Activated T-cell treated with anti-CD3 and anti-CD28 coated beads, Interleukin-2, amount 50 U/mL, for 4 hours (primary cell): ENCODE measurements around the gene BCL11B. TPM values are rescaled to one million over a fixed set of nuclear protein-coding genes. Genes with fewer than 3 reads are reported as not detected.

Source experiments
- ATAC-seq, 2 donors: fragments of 200-7000 bp; cut with Tn5 transposase; one replicate each; pipeline ENCODE4 v1.10.0; 2021
- DNase-seq: peaks from one replicate; pipeline ENCODE4 v3.0.0-alpha.2; 2020
- H3K27me3 Mint-ChIP-seq: one replicate; pipeline ENCODE4 v1.8.0; 2021; ENCODE audit warnings: low read depth, mixed read lengths
- H3K36me3 Mint-ChIP-seq: one replicate; pipeline ENCODE4 v1.8.0; 2022; ENCODE audit warnings: mixed read lengths; ENCODE audit not compliant: insufficient read depth
- H3K4me1 Mint-ChIP-seq: one replicate; pipeline ENCODE4 v1.8.0; 2021; ENCODE audit warnings: low read depth, mixed read lengths
- H3K4me3 Mint-ChIP-seq: one replicate; pipeline ENCODE4 v1.8.0; 2021; ENCODE audit warnings: mild to moderate bottlenecking, moderate library complexity, mixed read lengths
- H3K9me3 Mint-ChIP-seq: one replicate; pipeline ENCODE4 v1.8.0; 2021; ENCODE audit warnings: mixed read lengths
- total RNA-seq, 3 donors: library from RNA; stranded (reverse); gene quantifications; one replicate each; pipeline ENCODE4 v1.2.1, GENCODE V29; 2021

The BCL11B gene
- total RNA-seq, 3 donors from 2014 or later, result 54.6 to 64.6 (median 62.4) TPM

DNA sequence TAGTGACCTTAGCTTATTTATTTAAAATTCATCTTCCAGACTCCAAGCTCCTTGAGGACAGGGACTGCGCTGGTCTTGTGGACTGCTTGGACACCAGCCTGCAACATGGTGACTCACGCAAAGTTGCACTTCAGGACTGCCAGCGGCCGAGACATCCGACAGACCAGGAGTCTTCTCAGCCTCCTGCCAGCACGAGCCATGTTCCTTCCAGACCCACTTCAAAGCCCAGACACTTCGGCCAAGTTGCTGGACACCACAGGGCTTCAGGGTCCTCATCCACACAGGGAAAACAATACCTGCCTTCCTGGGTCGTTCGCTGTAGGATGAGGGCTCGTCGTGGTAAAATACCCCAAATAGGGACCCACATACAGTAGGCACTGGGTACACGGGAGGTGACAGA lies 88.7 kb downstream of the BCL11B start:
- Mint-ChIP-seq H3K4me1 (peaks cover 97% of the 10 kb centered on the region), H3K36me3 (peaks cover 19% of the 10 kb centered on the region), H3K4me3 (peak overlapping the region; percentile 70), H3K9me3 (no peaks in the 10 kb centered on the region), H3K27me3 (no peaks in the 10 kb centered on the region)
- DNase-seq (no peak), ATAC-seq (no peak)

DNA sequence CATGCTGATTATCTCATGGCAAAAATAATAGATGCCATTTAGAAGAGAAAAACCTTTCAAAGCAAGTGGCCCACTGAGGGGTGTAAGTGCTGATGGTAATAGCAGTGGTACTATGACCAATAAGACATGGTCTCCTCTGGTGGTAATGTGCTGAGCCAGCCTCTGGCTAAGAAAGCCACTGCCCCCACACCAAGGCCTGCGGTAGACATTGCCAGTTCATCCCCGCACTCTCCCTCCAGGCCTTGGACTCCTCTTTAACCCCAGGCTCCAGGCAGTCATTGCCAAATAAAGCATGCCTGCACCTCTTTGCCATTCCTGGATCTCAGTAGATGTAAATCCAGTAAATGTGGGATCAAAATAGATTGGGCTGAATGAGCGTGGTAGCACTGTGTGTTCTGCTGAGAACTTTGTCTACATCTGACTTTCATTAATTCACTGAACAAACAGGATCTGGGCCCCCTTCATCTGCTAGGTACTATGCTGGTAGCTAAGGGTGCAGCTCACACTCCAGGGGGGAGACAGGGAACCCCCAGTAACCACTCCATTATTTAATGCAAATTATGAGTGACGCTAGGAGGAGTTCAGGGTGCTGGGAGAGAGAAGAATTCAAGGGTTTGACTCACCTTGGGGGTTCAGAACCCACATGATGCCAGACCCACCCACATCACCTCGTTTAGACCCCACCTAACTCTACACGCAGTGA lies 89.3 kb downstream of the BCL11B start:
- peaks cover 19% of the 10 kb centered on the region for H3K36me3 Mint-ChIP-seq
- no peaks in the 10 kb centered on the region for H3K27me3 Mint-ChIP-seq
- peaks cover 94% of the 10 kb centered on the region for H3K4me1 Mint-ChIP-seq
- DNase-seq, result no peak
- H3K4me3 Mint-ChIP-seq, result no peak overlapping the region
- peak in 1 of 2 donors; percentile 15 for ATAC-seq
- H3K9me3 Mint-ChIP-seq, result no peaks in the 10 kb centered on the region

DNA sequence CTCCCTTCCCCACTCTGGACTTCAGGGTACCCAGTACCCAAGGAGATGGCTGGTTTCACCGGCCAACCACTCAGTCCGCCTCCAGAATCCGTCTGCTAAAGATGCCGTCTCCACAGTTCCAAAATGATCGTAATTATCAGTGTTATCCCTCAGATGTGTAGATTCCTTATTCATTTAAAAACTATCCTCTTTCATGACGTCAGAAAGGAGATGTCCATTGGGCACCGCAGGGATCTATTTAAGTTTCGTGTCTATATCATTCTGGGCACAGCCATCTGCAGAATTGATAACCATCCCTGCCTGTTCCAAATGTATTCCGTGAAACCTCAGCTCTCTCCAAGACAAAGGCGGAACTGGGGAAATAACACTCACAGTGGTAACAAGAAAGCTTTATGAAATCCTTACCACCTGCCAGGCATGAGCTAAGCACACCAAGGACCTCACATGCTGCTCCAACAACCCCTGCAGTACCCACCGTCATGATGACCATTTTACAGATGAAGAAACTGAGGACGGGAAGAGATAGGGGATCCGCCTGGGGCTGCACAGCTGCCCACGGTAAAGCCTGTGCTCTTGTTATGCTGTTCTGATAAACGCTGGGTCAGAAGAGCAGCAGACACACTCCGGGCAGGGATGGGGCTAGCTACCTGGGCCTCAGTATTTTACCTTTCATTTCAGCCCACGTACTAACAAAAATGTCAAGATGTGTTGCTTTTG lies 90.0 kb downstream of the BCL11B start:
- DNase-seq (no peak), ATAC-seq (no peak)
- H3K27me3 Mint-ChIP-seq, result no peaks in the 10 kb centered on the region
- H3K9me3 Mint-ChIP-seq, result no peaks in the 10 kb centered on the region
- H3K4me1 Mint-ChIP-seq, result peaks cover 86% of the 10 kb centered on the region
- H3K4me3 Mint-ChIP-seq, result peak overlapping the region; percentile 26
- peaks cover 25% of the 10 kb centered on the region for H3K36me3 Mint-ChIP-seq

DNA sequence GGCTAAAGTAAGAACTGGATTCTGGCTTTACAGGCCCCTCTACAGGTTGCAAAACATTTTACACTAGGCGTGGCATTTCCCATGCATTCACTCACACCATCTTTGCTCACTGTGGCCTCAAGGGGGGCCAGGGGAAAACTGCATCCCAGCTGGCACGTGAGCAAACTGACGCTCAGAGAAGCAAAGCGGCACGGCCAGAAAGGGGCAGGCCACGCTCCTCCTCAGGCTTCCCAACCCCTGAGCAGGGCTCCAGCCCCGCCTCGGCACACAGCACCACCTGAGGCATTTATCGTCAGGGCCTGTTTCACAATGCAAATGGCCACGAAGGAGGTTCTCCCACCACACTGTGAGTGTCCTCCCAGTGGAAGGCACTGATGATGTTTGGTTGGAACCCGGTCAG lies 90.8 kb downstream of the BCL11B start:
- H3K9me3 Mint-ChIP-seq, result no peaks in the 10 kb centered on the region
- H3K4me3 Mint-ChIP-seq, result peak overlapping the region; percentile 26
- peaks cover 80% of the 10 kb centered on the region for H3K4me1 Mint-ChIP-seq
- peak; percentile 19 to 32 for ATAC-seq
- peaks cover 31% of the 10 kb centered on the region for H3K36me3 Mint-ChIP-seq
- no peaks in the 10 kb centered on the region for H3K27me3 Mint-ChIP-seq
- DNase-seq, result no peak

DNA sequence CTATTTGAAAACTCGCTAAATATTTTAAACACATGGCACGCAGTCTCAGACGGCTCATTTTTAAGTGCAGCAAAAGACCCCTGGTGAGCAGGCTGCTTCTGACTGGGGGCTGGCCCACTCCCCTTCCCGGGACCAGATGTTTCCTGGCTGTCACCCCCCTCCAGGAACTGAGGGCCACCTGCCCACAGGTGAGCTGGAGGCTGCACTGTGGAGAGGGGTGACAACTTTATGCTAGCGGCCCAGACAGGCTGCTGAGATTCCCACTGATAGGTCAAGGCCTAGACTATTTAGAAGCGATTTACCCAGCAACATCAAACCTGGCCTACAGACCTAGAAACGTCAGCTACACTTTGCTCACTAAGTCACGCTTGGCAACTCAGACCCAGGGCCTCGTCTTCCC lies 92.1 kb downstream of the BCL11B start:
- no peaks in the 10 kb centered on the region for H3K27me3 Mint-ChIP-seq
- DNase-seq (no peak), ATAC-seq (no peak)
- H3K4me1 Mint-ChIP-seq, result peaks cover 67% of the 10 kb centered on the region
- H3K36me3 Mint-ChIP-seq, result peaks cover 37% of the 10 kb centered on the region
- no peak overlapping the region for H3K4me3 Mint-ChIP-seq
- H3K9me3 Mint-ChIP-seq, result no peaks in the 10 kb centered on the region

DNA sequence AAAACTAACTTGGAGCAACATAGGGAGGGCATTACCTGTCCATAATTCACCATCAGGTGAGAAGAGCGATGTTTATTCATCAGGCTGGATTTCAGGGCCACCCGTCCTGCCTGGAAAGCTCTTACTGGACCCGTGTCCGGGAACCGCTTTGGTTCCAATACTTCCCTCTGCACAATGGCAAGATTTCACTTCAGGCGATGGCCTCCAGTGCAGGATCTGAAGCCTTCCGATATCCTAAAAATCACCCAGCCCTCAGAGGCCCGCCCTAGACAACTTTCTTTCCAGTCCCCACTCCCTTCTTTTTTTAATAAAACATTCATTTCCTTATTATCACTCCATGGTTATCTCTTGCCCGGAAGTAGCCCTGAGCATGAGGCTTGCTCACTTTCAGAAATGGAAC lies 92.5 kb downstream of the BCL11B start:
- no peak for ATAC-seq
- peaks cover 63% of the 10 kb centered on the region for H3K4me1 Mint-ChIP-seq
- no peak for DNase-seq
- H3K36me3 Mint-ChIP-seq, result peaks cover 37% of the 10 kb centered on the region
- no peaks in the 10 kb centered on the region for H3K9me3 Mint-ChIP-seq
- H3K27me3 Mint-ChIP-seq, result no peaks in the 10 kb centered on the region
- no peak overlapping the region for H3K4me3 Mint-ChIP-seq

DNA sequence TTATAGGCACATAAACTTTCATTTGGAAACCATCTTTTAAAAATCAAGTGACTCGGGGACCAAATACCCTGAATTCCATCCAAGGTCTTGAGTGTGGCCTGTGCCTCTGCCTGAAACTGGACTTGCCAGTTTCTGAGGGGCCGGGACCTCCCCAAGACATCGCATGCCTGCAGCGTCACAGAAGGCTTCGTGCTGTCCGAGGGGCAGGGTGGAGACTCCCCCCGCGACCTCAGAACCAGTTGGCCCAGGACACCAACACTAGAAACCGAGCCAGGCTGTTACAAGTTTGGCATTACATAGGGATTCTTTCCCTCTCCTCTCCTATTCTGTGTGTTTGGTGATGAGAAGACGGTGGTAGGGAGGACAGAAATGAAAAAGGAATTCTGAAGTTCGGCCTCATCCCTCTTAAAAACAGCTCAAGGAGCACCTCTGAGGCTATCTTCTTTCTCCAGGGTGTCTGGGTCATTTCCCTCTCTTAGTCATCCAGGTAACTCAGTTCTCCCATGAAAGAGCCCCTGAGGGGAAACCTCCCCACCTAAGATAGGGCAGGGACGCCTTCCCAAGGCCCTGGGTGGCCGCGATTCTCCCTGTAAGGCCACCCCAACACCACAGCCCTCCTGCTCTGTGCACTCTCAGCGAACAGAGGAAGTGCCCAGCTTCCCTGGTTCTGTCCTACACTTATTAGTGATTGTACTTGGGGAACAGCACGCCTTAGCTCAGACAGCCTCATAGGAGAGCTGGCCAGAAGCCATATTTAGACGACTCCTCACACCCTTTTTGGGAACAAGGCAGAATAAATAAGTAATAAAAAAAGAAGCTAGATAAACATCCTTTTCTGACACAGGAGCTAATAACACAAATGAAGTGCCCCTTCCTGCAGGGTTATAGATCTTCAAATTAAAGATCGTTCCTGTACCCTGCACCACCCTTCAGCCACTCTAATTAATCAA lies 93.8 kb downstream of the BCL11B start:
- Mint-ChIP-seq H3K9me3 (no peaks in the 10 kb centered on the region), H3K36me3 (peaks cover 39% of the 10 kb centered on the region), H3K27me3 (no peaks in the 10 kb centered on the region), H3K4me3 (no peak overlapping the region), H3K4me1 (peaks cover 52% of the 10 kb centered on the region)
- DNase-seq (no peak), ATAC-seq (no peak)

DNA sequence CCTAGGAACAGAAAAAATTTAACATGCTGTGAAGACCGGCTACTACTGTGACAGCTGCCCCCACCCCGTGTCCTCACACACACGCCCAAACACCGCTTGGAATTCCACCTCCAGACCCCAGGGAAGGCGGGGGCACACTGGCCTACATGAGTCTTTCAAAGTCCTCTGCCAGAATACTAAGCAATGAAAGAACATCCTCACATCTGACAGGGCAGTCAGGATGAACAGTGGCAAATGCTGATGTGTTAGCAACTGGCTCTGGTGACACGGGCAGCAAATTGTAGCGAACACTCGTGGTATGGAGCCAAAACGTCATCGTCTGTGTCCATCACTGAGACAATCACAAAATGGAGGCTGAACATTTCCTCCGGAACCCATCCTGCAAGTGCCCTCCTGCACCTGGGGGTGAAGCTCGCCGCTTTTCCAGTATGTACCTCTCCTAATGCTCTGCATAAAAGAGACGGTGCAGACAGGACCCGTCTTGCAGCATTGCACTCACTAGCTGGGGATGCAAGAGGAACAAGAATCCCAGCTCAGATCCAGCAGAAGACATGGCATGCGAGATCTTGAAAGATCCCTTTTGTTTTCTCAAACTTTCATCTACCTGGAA lies 94.8 kb downstream of the BCL11B start:
- ATAC-seq (no peak), DNase-seq (no peak)
- Mint-ChIP-seq H3K4me3 (no peak overlapping the region), H3K4me1 (peaks cover 42% of the 10 kb centered on the region), H3K36me3 (peaks cover 46% of the 10 kb centered on the region), H3K27me3 (no peaks in the 10 kb centered on the region), H3K9me3 (no peaks in the 10 kb centered on the region)

DNA sequence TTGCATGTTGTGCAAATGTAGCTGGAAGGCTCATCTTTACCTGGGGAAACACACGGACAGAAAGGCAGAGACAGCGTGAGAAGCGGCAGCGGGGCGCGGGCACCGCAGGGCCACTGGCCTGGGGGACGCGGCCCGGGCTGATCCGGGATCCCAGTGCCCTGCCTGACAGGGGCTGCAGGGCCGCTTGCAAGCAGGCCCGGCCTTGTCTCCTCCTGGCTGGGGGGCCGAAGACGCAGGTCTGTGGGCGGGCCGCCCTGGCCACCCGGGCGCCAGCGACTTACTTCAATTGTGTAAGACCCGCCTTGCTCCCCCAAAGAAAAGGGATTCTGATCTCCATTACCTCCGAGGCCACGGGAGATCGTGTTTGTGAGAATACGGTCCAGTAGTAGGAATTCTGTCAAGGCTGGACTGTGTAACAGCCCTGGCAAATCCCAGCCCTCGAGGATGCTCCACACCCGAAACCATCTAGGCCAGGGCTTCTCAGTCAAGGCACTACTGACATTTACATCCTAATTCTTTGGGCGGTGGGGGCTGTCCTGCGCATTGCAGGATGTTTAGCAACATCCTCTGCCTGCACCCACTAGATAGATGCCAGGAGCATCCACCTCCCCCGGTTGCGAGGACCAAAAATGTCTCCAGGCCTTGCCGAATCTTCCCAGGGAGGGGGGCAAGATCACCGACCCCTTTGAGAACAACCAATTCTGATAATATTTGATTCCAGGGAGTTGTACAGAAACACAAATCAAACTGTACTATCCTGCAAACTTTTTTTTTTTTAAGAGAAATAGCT lies 95.6 kb downstream of the BCL11B start:
- Mint-ChIP-seq H3K27me3 (no peaks in the 10 kb centered on the region), H3K9me3 (no peaks in the 10 kb centered on the region), H3K4me1 (peaks cover 34% of the 10 kb centered on the region), H3K4me3 (no peak overlapping the region), H3K36me3 (peaks cover 44% of the 10 kb centered on the region)
- DNase-seq (no peak), ATAC-seq (no peak)

DNA sequence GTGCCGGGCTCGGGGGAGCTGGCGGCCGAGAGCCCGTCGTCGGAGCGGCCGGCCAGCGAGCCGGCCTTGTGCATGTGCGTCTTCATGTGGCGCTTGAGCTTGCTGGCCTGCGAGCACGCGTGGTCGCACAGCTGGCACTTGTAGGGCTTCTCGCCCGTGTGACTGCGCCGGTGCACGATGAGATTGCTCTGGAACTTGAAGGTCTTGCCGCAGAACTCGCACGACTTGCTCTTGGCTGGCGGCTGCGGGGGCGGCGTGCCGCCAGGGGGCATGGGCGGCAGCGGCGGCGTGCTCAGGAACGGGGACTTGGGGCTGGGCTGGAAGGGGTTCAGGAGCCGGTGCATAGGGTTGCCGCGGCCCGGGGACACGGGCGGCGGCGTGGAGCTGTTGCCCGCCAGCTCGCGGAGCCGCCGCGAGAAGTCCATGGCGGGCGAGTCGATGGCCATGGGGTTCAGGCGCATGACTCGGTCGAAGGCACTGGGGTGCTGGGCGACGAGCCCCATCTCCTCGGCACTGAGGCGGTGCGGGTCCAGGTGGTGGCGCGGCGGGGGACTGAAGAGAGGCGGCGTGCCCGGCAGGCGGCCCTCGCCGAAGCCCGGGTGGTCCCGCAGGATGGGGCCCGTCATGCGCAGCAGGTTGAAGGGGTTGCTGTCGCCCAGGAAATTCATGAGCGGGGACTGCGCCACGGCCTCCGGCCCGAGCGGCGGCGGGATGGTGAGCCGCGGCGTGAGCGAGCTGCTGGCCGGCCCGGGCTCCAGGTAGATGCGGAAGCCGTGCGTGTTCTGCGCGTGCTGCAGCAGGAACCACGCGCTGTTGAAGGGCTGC lies 96.5 kb downstream of the BCL11B start:
- peaks cover 49% of the 10 kb centered on the region for H3K36me3 Mint-ChIP-seq
- H3K27me3 Mint-ChIP-seq, result no peaks in the 10 kb centered on the region
- no peak overlapping the region for H3K4me3 Mint-ChIP-seq
- no peaks in the 10 kb centered on the region for H3K9me3 Mint-ChIP-seq
- ATAC-seq, result no peak
- DNase-seq, result no peak
- peaks cover 26% of the 10 kb centered on the region for H3K4me1 Mint-ChIP-seq

DNA sequence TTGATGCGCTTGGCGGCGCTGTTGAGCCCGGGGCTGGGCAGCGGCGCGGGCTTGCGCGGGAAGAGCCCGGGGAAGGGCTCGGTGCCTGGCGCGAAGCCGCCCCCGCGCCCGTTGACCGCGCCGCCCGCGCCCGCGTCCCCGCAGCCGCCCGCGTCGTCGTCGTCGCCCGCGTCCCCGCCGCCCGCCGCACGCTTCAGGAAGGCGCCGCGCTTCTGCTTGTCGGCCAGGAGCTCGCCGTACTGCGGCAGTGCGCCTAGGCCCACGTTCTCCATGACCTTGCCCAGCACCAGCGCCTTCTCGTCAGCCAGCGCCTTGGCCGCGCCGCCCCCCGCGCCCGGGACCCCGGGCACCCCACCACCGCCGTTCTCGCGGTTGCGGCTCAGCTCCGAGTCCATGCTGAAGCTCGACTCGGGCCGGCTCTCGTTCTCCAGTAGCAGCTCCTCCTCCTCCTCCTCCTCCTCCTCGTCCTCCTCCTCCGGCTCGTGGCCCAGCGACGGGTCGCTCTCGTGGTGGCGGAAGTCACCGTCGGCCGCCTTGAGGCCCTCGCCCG lies 97.2 kb downstream of the BCL11B start:
- Mint-ChIP-seq H3K36me3 (peaks cover 46% of the 10 kb centered on the region), H3K27me3 (no peaks in the 10 kb centered on the region), H3K9me3 (no peaks in the 10 kb centered on the region), H3K4me1 (peaks cover 19% of the 10 kb centered on the region), H3K4me3 (no peak overlapping the region)
- no peak for DNase-seq
- no peak for ATAC-seq

DNA sequence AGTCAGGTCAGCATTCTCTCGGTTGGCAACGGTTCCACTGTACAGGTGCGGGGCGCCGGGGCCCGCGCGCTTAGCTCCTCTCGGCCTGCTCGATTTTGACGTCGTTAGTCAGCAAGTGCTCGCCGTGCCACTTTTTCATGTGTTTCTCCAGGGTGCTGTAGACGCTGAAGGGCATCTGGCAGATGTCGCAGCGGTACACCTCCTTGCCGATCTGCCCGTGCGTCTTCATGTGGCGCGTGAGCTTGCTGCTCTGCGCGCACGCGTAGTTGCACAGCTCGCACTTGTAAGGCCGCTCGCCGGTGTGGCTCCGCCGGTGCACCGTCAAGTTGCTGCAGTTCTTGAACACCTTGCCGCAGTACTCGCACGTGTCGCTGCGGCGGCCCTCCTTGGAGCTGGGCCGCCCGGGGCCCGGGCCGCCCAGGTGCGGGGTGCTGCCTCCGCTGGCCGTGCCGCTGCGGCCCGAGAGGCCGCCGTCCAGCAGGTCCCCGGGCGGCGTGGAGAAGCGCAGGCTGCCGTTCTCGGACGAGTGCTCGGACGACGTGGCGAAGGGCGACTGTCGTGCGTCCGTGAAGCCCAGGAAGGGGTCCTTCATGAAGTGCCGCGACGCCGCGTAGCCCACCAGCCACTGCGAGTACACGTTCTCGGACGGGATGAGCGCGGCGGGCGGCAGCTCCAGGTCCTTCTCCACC lies 97.8 kb downstream of the BCL11B start:
- H3K4me1 Mint-ChIP-seq, result peaks cover 14% of the 10 kb centered on the region
- H3K9me3 Mint-ChIP-seq, result no peaks in the 10 kb centered on the region
- DNase-seq, result no peak
- no peak for ATAC-seq
- no peak overlapping the region for H3K4me3 Mint-ChIP-seq
- no peaks in the 10 kb centered on the region for H3K27me3 Mint-ChIP-seq
- H3K36me3 Mint-ChIP-seq, result peaks cover 44% of the 10 kb centered on the region
